Body of pancreas (tissue), 4 donors: ENCODE measurements around the gene FLRT1.

ENCODE experiments used
- CTCF ChIP-seq, 7 experiments: fragments of 450-650 bp in 4 of 7; fragments of 200-600 bp in 3 of 7; sonication (generic) in 3 of 7; IDR thresholded peaks; one replicate each; pipeline ENCODE4 v1.5.1; 2016 to 2019; ENCODE audit warnings: antibody characterized with exemption in 7 of 7
- POLR2A ChIP-seq, 3 donors: fragments of 450-650 bp; IDR thresholded peaks; one replicate each; pipeline ENCODE4 v1.6.1; 2016; ENCODE audit warnings: antibody characterized with exemption in 3 of 3, mild to moderate bottlenecking in 2 of 3

- no peak for TF ChIP-seq CTCF (IDR thresholded peaks at IDR 0.05)
- no peak for TF ChIP-seq POLR2A (IDR thresholded peaks at IDR 0.05)
These were observed 16.7 kb downstream of the FLRT1 start for GRCh38 chr11:64052436-64052835.
